HT-29 (cell line): ENCODE measurements around the gene ATP2B1. TPM values are rescaled to one million over a fixed set of nuclear protein-coding genes. Genes with fewer than 3 reads are reported as not detected.
"Not testable (repeated sequence)": the region's sequence is repeated elsewhere in the genome, so short reads cannot be mapped to it uniquely, and the experiment has no call there.

Source experiments
- DNase-seq: peaks from one replicate; pipeline ENCODE4 v3.0.0-alpha.2; 2015; ENCODE audit warnings: low spot score
- total RNA-seq: library from RNA; depleted of rRNA; stranded (reverse); fragments of >200 nt; shearing (Covaris generic); gene quantifications from 2 replicates; pipeline ENCODE4 v1.2.3, GENCODE V29; 2014

The ATP2B1 gene
- total RNA-seq, 1 experiment from 2014 or later = 19.1 TPM

- DNase-seq = no peak
Measured at GRCh38 chr12:89717759-89718523, 9.3 kb upstream of the ATP2B1 start.

GRCh38 chr12:89712706-89713105 is 4.1 kb upstream of the ATP2B1 start:
- DNase-seq = no peak

GRCh38 chr12:89710873-89711750 is 2.5 kb upstream of the ATP2B1 start:
- DNase-seq = no peak

GRCh38 chr12:89709995-89710872 is 1.6 kb upstream of the ATP2B1 start:
- no peak for DNase-seq

- peak; percentile 96 for DNase-seq
Measured at GRCh38 chr12:89709157-89709994, 738 bp upstream of the ATP2B1 start.

GRCh38 chr12:89707703-89708564 is 704 bp downstream of the ATP2B1 start:
- DNase-seq = peak; percentile 46

- peak; percentile 29 for DNase-seq
Measured at GRCh38 chr12:89706986-89707702, 1.5 kb downstream of the ATP2B1 start.

GRCh38 chr12:89706551-89706950 is 2.1 kb downstream of the ATP2B1 start:
- no peak for DNase-seq

- DNase-seq = no peak
Measured at GRCh38 chr12:89704457-89704856, 4.2 kb downstream of the ATP2B1 start.

GRCh38 chr12:89703768-89704167 is 4.9 kb downstream of the ATP2B1 start:
- no peak for DNase-seq

- DNase-seq = no peak
Measured at GRCh38 chr12:89702503-89702902, 6.1 kb downstream of the ATP2B1 start.

- no peak for DNase-seq
Measured at GRCh38 chr12:89701606-89702206, 6.9 kb downstream of the ATP2B1 start.

- DNase-seq = peak; percentile 20
Measured at GRCh38 chr12:89700191-89700810, 8.3 kb downstream of the ATP2B1 start.

- no peak for DNase-seq
Measured at GRCh38 chr12:89698607-89699006, 10.0 kb downstream of the ATP2B1 start.

- not testable (repeated sequence) for DNase-seq
Measured at GRCh38 chr12:89697728-89698127, 10.9 kb downstream of the ATP2B1 start.

- DNase-seq = no peak
Measured at GRCh38 chr12:89697296-89697695, 11.3 kb downstream of the ATP2B1 start.

GRCh38 chr12:89695830-89696229 is 12.8 kb downstream of the ATP2B1 start:
- DNase-seq = no peak

GRCh38 chr12:89695100-89695499 is 13.5 kb downstream of the ATP2B1 start:
- no peak for DNase-seq
